Tibial artery (tissue), 4 donors: ENCODE results near the gene MT1B.
"Not testable (repeated sequence)": the region's sequence is repeated elsewhere in the genome, so short reads cannot be mapped to it uniquely, and the experiment has no call there.

Experiments
- DNase-seq, 2 donors: peaks; one replicate each; pipeline ENCODE4 v3.0.0-alpha.2; 2019
- H3K27ac ChIP-seq, 2 donors: fragments of 200-600 bp; sonication (generic) in 1 of 2; 1 replicate in 1 of 2; 2 replicates in 1 of 2; pipeline ENCODE4 v1.5.1; 2018 to 2019; ENCODE audit warnings: mild to moderate bottlenecking in 1 of 2
- H3K27me3 ChIP-seq, 2 donors: fragments of 200-600 bp; sonication (generic) in 1 of 2; one replicate each; pipeline versions ENCODE4 v1.5.1 to v1.6.0; 2016 to 2019
- H3K36me3 ChIP-seq, 3 donors: fragments of 200-600 bp; sonication (generic) in 2 of 3; one replicate each; pipeline ENCODE4 v1.5.1; 2016 to 2019; ENCODE audit warnings: mild to moderate bottlenecking in 2 of 3
- H3K4me1 ChIP-seq, 4 donors: fragments of 200-600 bp; sonication (generic) in 2 of 4; 1 replicate in 3 of 4; 2 replicates in 1 of 4; pipeline ENCODE4 v1.5.1; 2016 to 2019
- H3K4me3 ChIP-seq, 2 donors: fragments of 200-600 bp; sonication (generic) in 1 of 2; 1 replicate in 1 of 2; 2 replicates in 1 of 2; pipeline ENCODE4 v1.5.1; 2018 to 2019; ENCODE audit warnings: mild to moderate bottlenecking in 2 of 2
- H3K9me3 ChIP-seq, 3 donors: fragments of 200-600 bp; sonication (generic) in 1 of 3; one replicate each; pipeline ENCODE4 v1.5.1; 2016 to 2019
- CTCF ChIP-seq, 2 experiments: fragments of 200-600 bp in 1 of 2; fragments of 450-650 bp in 1 of 2; IDR thresholded peaks; one replicate each; pipeline ENCODE4 v1.5.1; 2017 to 2019; ENCODE audit warnings: antibody characterized with exemption in 2 of 2, mild to moderate bottlenecking in 1 of 2, moderate library complexity in 1 of 2
- intact Hi-C: fragments of 100-400 bp; cut with DNase I; formaldehyde crosslinking; loops from one replicate; pipeline ENCODE4 v1.15.0; 2023; ENCODE audit warnings: low total_unique reads

The MT1B gene

GRCh38 chr16:56620339-56620897, 31.3 kb upstream of the MT1B start:
- Histone ChIP-seq H3K9me3 (no peaks in the 10 kb centered on the region), H3K4me1 (peaks cover 0 to 22% (median 15%) of the 10 kb centered on the region in 4 donors), H3K4me3 (no peak overlapping the region), H3K36me3 (no peaks in the 10 kb centered on the region), H3K27ac (no peak overlapping the region), H3K27me3 (no peaks in the 10 kb centered on the region)
- DNase-seq, result no peak
- intact Hi-C loops, result no loop called here
- no peak for TF ChIP-seq CTCF (IDR thresholded peaks at IDR 0.05)

- H3K9me3 ChIP-seq, H3K27me3 ChIP-seq, H3K27ac ChIP-seq, intact Hi-C loops, H3K36me3 ChIP-seq, DNase-seq, H3K4me3 ChIP-seq: not testable (repeated sequence)
- peaks cover 0 to 20% (median 13%) of the 10 kb centered on the region in 4 donors for H3K4me1 ChIP-seq
These were observed 29.8 kb upstream of the MT1B start for GRCh38 chr16:56621665-56622445.

GRCh38 chr16:56623184-56623583, 28.5 kb upstream of the MT1B start:
- intact Hi-C loops, DNase-seq: not testable (repeated sequence)

GRCh38 chr16:56623637-56624036, 28.0 kb upstream of the MT1B start:
- TF ChIP-seq CTCF (IDR thresholded peaks at IDR 0.05), result no peak
- no peak for DNase-seq
- H3K36me3 ChIP-seq, result no peaks in the 10 kb centered on the region
- H3K4me1 ChIP-seq, result peaks cover 0 to 16% (median 3%) of the 10 kb centered on the region in 4 donors
- no peak overlapping the region for H3K4me3 ChIP-seq
- no peaks in the 10 kb centered on the region for H3K27me3 ChIP-seq
- no peak overlapping the region for H3K27ac ChIP-seq
- intact Hi-C loops, result no loop called here
- H3K9me3 ChIP-seq, result no peaks in the 10 kb centered on the region

More at GRCh38 chr16:56623184-56623583, 28.5 kb upstream of the MT1B start:
- H3K4me3 ChIP-seq, H3K9me3 ChIP-seq, H3K27me3 ChIP-seq, H3K27ac ChIP-seq, H3K36me3 ChIP-seq: not testable (repeated sequence)
- peaks cover 0 to 16% (median 5%) of the 10 kb centered on the region in 4 donors for H3K4me1 ChIP-seq

GRCh38 chr16:56625140-56625942, 26.3 kb upstream of the MT1B start, which contains the start of gene MT1E:
MT1E (plus strand) TSS chr16:56625781; CDS start chr16:56625852, 71 bp downstream.
- H3K27me3 ChIP-seq, result no peaks in the 10 kb centered on the region
- DNase-seq, result peak; percentile 65 to 93
- H3K4me3 ChIP-seq, result peak within 1 kb of the TSS; percentile 64 to 80
- peak within 1 kb of the TSS; percentile 87 to 99 for H3K27ac ChIP-seq
- no peak for TF ChIP-seq CTCF (IDR thresholded peaks at IDR 0.05)
- peaks cover 0 to 16% (median 3%) of the 10 kb centered on the region in 4 donors for H3K4me1 ChIP-seq
- no peaks in the 10 kb centered on the region for H3K9me3 ChIP-seq
- no peaks in the 10 kb centered on the region for H3K36me3 ChIP-seq
- intact Hi-C loops, result no loop called here

- intact Hi-C loops, result no loop called here
- H3K9me3 ChIP-seq, result no peaks in the 10 kb centered on the region
- H3K27me3 ChIP-seq, result no peaks in the 10 kb centered on the region
- no peak for TF ChIP-seq CTCF (IDR thresholded peaks at IDR 0.05)
- peak overlapping the region; percentile 64 to 80 for H3K4me3 ChIP-seq
- peak overlapping the region; percentile 87 to 99 for H3K27ac ChIP-seq
- H3K4me1 ChIP-seq, result peaks cover 0 to 16% (median 3%) of the 10 kb centered on the region in 4 donors
- peak; percentile 85 to 93 for DNase-seq
- no peaks in the 10 kb centered on the region for H3K36me3 ChIP-seq
These were observed 25.6 kb upstream of the MT1B start for GRCh38 chr16:56625943-56626654.
